Stimulated activated CD4-positive, alpha-beta T cell treated with anti-CD3 and anti-CD28 coated beads, Interleukin-12 subunit alpha, Interleukin-12 subunit beta, amount 100 ng/mL, for 48 hours (primary cell): Measurements from ENCODE around the gene RAE1.
"Not testable (repeated sequence)": the region's sequence is repeated elsewhere in the genome, so short reads cannot be mapped to it uniquely, and the experiment has no call there.

Experiments
- DNase-seq, 3 donors: peaks; one replicate each; pipeline ENCODE4 v3.0.0-alpha.2; 2020; ENCODE audit warnings: low read depth in 2 of 3, low spot score in 1 of 3

Gene RAE1

DNA sequence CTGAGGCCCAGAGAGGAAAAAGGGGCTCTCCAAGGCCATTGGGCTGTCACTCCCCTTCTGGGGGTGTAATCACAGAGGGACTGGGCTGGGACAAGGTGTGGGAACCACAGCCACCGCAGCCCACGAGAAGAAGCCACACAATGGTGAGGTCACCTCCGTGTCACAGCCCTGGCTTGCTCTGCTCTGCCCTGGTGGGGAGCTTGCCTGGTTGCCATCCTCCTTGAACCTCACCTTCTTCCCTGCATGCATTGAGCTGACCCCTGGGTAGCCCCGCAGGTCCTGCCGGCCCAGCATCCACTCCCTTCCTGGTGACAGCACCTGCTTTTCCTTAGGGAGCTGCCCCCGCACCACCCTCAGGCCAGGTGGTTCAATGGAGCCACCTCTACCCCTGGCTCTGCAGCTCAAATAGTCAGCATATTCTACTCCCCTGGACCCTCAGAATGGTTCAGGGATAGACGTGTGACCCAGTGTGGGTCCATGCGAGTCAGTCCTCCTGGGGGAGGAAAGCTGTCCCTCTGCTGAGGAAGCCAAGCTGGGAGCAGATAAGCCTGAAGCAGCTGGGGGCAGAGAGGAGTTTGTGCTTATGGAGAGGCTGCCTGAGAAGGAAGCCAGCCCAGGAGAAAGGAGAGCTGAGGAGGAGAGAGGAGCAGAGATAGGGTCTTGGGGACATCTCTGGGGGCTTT lies 61.4 kb downstream of the RAE1 start:
- DNase-seq = no peak

DNA sequence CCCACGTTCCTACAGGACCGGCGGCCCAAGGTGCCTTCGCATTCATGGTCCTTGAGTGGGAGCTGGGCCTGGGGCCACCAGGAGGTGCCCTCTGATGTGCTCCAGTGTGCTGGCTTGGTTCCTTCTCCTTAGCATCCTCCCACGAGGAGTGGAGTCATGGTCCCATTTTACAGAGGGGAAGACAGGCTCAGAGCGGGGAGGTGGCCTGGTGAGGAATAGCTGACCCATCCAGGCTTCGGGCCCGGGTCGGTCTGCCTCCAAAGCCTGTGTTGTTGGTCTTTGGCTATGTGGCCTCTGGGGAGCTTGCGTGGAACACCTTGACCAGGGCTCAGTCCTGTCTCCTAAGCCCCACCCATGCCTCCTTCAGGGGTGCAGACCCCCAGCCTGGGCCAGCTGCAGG lies 62.9 kb downstream of the RAE1 start:
- no peak for DNase-seq

DNA sequence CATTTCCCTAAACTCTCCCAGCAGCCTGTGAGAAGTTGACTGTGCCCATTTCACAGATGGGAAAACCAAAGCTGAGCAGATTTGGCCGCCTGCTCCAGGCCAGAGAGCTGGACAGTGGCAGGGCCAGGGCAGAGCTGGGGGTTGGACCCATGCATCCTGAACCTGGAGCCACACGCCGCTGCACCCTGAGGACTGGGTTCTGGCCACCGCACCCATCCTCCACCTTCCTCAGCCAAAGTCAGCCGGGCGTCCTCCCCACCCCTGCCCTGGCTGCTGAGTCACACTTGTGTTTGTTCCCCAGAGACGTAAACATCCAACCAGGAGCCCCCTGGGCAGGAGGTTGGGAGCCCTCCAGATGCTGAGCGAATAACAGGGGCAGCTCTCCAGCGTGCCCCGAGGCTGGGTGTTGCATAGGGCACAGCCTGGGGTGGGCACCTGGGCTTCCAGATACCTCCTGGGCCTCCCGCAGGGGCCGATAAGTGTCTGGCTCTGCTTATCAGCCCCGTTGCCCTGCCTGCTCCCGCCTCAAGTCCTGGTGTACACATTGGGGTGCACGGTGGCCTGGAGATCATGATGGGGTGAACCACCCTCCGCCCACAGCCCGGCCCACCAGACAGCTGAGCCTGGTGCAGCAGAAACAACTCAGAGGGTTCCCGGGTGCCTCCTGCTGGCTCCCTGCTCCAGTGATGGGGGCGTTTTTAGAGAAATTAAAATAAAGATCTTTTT lies 64.0 kb downstream of the RAE1 start:
- DNase-seq = no peak

DNA sequence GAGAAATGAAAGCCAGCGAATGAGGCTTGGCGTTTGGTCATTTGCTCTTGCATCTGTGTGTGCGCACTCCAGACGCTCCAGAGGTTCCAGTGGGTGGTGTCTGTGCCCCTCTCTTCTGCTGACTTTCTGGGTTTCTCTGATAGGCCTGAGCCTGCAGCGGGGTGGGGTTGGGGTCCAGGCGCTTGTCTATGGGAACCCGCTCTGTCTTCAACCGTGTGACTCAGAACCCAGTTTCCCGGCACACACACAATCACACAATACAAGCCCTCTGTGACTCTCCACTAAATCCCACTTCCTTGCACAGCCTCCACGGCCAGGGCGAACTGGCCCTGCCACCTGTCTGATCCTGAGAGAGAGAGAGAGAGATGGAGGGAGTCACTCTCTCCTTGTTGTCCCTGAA lies 64.7 kb downstream of the RAE1 start:
- no peak for DNase-seq

DNA sequence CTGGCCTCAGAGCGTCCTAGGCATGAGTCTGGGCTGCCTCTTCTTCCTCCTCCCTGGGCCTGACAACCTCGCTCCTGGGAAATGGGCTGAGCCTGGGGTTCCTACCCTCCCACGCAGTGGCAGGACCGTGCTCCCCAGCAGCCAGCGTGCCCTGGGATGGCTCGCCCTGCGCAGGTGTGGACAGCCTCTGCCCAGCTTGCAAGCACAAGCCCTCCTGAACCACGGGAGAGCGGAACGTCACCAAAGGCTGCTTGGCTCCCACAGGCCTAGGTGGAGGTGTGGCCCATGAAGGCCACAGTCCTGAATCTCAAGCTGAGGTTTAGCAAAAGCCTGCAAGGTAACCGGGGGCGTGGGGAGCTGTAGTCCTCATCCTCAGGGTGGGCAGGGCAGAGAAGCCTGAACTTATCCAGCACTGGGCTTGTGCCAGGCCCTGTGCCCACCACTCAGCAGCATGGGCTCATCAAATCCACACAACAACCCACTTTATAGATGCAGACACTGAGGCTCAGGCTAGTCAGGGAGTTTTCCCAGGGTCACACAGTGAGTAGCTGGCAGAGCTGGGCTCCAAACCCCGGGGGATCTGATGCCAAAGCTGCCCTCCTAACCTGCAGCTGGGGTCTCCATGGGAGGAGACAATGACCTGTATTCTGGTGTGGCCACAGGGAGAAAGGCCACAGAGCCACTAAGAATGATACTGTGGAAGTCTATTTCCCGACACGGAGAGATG lies 65.4 kb downstream of the RAE1 start:
- no peak for DNase-seq

DNA sequence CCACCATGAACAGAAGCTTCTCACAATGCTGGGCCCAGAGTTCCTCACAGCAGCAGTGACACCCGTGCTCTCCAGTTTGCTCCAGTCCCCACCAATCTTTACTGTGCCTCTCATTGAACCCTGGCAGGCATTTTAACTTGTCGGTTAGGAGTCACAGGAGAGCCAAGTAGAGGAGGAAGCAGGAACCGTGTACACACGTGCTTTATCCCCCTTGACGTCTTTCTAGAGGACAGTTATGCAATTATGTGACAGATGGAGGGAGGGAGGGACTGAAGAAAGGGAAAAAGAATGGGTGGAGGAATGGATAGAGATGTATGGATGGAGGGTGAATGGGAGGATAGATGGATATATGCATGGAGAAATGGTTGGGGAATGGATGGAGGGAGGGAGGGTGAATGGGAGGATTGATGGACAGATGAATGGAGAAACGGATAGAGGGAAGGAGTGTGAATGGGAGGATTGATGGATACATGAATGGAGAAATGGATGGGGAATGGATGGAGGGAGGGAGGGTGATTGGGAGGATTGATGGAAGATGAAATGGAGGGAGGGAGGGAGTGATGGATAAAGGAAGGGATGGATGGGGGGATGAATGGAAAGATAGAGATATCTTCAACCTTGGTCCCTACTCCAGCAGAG lies 66.1 kb downstream of the RAE1 start:
- DNase-seq = no peak

DNA sequence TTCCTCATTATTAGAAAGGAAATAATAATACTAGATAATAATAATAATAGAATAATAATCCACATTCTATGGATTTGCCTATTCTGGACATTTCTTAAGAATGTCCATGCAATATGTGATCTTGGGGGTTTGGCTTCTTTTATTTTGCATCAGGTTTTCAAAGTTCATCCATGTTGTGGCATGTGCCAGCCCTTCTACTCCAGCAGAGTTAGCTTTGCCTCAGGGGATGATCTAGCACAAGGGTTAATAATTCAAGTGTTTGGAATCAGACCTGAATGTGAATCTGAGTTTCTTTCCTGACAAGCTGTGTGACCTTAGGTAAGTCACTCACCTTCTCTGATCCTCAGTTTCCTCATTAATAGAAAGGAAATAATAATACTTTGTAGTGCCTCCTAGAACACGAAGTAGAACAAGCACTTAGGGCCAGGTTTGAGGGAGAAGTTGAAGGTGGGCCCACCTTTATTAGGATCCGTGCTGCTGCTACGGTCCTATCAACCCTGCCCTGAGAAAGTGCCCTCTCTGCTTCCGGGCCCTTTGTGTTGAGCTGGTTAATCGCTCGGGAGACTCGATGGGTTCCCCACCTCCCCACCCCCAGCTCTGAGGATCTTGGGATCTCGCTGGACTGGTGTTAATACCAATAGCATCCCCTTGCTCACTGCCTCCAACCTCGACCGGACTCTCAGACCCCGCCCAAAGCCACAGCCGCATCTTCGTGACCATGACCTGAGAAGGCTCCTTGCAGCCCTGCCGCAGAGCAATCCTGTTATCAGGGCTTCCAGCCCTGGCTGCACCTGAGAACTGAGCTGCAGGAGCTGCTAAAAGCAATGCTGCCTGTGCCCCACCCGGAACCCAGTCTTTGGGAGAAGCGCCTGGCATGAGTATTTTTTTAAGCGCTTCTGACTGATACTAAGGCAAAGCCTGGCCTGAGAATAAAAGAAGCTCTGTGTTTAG lies 67.0 kb downstream of the RAE1 start:
- no peak for DNase-seq

DNA sequence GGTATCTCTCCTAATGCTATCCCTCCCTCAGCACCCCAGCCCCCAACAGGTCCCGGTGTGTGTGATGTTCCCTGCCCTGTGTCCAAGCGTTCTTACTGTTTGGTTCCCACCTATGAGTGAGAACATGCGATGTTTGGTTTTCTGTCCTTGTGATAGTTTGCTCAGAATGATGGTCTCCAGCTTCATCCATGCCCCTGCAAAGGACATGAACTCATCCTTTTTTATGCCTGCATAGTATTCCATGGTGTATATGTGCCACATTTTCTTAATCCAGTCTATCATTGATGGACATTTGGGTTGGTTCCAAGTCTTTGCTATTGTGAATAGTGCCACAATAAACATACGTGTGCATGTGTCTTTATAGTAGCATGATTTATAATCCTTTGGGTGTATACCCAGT lies 68.4 kb downstream of the RAE1 start:
- not testable (repeated sequence) for DNase-seq

DNA sequence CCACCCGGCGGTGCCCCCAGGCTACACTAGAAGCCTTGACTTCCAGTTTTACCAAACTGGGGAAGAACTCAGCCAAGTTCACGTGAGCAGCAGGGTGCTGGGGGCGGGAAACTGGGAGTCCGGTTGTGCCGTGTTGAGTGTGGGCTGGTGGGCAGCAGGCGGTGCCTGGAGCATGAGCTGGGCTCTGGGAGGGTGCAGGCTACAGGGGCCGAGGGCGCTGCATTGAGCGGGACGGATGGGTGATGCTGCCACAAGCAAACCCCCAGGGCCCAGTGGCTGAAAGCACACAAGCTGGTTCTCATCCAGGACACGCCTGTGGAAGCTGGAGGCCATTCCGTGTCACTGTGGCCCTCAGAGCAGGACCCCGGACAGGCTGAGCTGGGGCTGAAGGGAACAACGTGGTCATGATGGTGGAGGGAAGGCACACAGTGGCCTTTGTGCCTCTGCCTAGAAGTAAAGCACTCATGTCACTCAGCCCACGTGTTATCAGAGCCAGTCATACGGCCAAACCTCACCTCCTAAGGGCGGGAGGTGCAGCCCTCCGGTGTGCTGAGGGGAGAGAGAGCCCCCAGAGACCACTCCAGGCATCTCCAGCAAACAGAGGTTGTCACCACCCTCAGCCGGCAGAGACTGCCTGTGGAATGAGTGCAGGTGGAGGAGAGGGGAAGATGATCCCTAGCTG lies 69.7 kb downstream of the RAE1 start:
- DNase-seq = no peak

DNA sequence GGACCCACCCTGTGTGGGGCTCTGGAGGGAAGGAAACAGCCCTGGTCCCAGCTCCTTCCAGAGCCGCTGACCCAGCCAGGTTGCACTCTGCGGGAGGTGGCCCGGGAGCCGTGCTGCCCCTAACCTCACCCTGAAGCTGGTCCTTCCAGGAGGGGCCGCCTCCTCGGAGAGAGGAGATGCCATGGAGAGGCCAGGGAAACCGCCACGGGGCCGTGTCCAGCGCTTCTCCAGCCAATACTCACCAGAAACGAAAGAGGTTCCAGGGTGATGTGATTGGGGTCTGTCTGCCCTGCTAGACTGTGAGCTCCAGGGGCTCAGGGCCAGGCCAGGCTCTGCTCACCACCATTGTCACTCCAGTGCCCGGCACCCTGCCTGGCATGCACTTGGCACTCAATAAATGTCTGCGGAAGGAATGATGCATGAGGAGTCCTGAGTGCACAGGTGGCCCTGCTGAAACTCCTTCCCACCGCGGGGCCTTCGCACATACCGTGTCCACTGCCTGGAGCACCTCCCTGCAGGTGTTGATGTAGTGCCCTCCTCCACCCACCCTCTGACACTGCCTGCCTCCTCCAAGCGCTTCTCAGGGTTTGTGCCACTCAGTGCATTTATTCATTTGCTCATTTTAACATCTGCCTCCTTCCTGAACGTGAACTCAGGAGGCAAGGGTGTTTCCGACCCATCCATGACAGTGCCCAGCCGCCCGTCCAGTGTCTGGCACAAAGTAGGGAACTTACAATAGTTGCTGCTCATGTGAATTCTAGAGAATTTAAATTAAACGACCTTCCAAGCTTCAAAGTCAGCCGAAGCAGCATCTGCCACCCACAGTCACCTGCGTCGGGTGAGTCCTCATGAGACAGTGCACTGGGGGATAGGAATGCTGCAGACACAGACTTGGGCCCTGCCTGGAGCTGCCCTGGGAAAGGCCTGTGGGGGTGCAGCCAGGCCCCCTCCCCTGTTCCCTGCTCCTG lies 70.5 kb downstream of the RAE1 start:
- no peak for DNase-seq

DNA sequence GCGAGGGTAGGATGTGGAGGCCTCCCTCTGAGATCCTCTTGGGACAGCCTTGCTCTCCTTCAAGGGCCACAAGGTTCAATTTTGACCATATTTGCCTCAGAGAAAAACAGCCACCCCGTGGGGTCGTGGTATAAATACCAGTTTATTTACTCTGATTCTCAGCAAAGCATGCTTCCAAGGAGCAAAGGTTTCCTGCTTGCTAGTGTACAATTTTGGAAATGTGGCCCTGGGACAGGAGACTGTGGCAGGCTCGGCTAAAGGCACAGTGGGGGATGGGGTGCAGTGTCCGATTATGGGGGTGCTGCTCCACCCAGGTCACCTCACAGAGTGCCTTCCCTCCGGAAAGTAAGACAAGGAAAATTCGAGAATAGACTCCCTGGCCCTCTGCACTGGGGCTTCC lies 71.2 kb downstream of the RAE1 start:
- no peak for DNase-seq

DNA sequence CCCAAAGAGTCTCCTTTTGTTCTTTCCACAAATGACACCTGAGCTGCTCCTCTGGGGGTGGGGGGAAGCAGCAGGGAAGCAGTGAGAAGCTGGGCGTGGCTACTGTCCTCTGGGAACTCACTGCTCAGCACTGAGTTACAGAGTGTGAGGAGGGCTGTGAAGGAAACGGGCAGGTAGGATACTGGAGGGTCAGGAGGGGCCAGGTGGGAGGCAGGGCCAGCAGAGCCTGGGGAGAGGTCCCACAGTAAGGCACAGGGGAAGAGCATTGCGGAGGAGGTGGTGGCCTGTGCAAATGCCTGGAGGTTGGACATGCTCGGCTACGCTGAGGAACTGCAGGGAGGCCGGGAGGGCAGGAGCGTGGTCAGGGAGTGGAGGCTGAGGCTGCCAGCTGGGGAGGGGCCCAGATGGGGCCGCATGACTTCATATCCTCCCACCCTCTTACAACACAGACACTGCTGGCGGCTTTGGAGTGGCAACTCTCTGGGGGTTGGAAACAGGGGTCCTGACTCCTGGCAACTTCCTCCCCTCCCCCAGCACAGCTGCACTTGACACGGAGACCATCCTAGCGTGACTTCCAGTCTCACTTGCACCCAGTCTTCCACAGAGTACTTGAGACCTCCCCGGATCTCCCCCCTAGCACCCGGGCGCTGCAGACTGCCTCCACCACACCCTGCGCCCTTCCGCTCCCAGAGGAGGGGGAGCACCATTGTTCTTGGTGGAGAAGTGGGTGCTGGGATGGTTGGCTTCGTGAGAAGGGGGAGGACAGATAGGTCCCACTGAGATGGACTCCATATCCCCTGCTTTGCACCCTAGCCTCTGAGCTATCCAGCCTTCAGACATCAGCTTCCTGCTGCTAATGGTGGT lies 74.3 kb downstream of the RAE1 start:
- DNase-seq = no peak

DNA sequence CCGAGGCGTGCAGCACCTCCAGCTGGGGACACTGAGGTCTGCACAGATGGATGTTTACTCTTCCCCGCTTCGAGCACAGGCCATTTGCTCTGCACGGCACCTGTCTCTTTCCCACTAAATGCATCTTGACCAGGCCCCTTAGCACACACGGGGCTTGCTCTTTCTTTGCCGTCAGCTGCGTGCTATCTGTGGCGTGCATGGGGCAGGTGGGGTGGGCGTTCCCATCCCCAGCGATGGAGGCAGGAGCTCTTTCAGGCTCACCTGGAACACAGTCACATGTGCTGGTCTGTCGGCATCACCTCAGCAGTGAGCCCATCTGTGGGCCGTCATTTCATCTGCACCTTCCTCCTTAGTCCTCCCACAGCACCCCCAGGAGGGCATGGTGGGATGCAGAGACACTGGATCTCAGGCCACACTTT lies 75.2 kb downstream of the RAE1 start:
- no peak for DNase-seq

DNA sequence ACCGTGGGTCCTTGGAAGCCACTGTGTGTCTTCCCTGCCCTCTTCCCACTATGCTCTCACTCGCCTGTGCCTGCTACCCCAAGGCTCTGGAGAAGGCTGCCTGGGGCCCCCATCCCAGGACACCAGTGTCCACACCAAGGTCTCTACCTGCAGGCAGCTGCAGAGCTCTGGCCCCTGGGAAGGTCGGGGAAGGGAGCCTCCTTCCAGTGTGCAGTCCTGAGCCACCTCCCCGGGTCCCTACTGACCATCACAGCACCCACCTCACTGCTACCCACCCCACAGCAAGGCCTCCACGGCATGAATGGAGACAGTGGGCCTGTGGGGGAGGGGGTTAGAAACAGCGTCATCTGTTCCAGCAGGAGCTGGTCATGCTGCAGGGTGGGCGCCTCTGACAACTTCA lies 75.8 kb downstream of the RAE1 start:
- DNase-seq = no peak

DNA sequence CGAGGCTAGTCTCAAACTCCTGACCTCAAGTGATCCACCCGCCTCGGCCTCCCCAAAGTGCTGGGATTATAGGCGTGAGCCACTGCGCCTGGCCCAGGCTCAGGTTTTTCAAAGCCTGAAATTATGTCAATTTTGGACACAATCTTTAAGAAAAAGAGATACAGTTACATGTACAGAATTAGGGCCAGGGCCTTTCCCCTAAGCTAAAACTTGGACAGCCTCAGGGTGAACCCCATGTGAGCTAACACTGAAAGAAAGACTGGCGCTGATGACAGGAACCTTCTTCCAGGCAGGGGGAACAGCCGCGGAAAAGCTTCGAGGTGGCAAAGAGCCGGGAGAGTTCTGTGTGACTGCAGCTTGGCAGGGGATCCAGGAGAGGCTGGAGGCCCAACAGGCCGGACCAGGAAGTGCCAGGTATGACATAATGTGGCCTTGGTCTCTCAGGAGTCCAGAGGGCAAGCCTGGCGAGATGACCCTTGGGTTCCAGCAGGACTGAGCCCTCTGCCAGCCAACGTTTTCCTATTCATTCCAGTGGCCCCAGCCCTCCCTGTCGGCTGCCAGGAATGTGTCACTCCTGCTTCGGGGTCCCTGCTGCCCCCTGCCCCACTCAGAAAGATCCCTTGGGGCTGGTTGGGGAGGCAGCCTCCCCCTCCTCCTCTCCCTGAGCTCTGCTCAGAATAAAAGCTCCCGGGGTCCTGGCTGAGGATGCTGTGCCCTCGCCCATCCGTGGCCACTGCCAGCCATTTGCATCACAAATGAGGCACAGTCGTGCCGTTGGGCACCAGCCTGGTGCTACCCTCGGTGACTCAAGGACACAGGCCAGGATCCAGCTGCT lies 77.5 kb downstream of the RAE1 start:
- no peak for DNase-seq
